Kidney (tissue), 14 donors: ENCODE measurements around the gene ZNF148. TPM values are rescaled to one million over a fixed set of nuclear protein-coding genes. Genes with fewer than 3 reads are reported as not detected.

ENCODE experiments used
- DNase-seq, 5 donors: peaks; one replicate each; pipeline ENCODE4 v3.0.0-alpha.2; 2013 to 2020
- FAIRE-seq: peaks from 2 replicates; lab custom pipeline; 2012; peaks lifted over from hg19 to GRCh38; lab: Jason Lieb, UNC
- H3K27ac ChIP-seq, 2 donors: one replicate each; pipeline ENCODE4 v1.7.0; 2013; ENCODE audit warnings: low read depth in 2 of 2, low read length in 2 of 2, inconsistent platforms in 1 of 2
- H3K27me3 ChIP-seq: one replicate; pipeline ENCODE4 v1.7.1; 2013; ENCODE audit warnings: low read length, inconsistent platforms; ENCODE audit not compliant: control insufficient read depth, insufficient read depth
- H3K36me3 ChIP-seq, 3 donors: one replicate each; pipeline versions ENCODE4 v1.7.0 to v1.7.1; 2013; ENCODE audit warnings: low read length in 3 of 3, control low read depth in 1 of 3, inconsistent platforms in 1 of 3; ENCODE audit not compliant: insufficient read depth in 3 of 3, control insufficient read depth in 2 of 3
- H3K4me1 ChIP-seq, 3 donors: one replicate each; pipeline versions ENCODE4 v1.7.0 to v1.7.1; 2013; ENCODE audit warnings: low read length in 3 of 3, inconsistent platforms in 1 of 3, low read depth in 1 of 3; ENCODE audit not compliant: control insufficient read depth in 2 of 3, insufficient read depth in 2 of 3
- H3K4me3 ChIP-seq, 3 donors: one replicate each; pipeline versions ENCODE4 v1.7.0 to v1.8.1; 2013; ENCODE audit warnings: low read length in 3 of 3, control low read depth in 1 of 3, inconsistent platforms in 1 of 3
- H3K9ac ChIP-seq, 3 donors: one replicate each; pipeline versions ENCODE4 v1.7.0 to v1.7.1; 2013; ENCODE audit warnings: low read length in 3 of 3, control low read depth in 1 of 3, inconsistent platforms in 1 of 3
- H3K9me3 ChIP-seq, 3 donors: one replicate each; pipeline versions ENCODE4 v1.7.0 to v1.7.1; 2013; ENCODE audit warnings: low read length in 3 of 3, control low read depth in 1 of 3, inconsistent platforms in 1 of 3; ENCODE audit not compliant: control insufficient read depth in 2 of 3, insufficient read depth in 1 of 3
- intact Hi-C: fragments of 100-400 bp; cut with DNase I; formaldehyde crosslinking; loops from one replicate; pipeline ENCODE4 v1.11.1; 2022
- polyA plus RNA-seq: library from polyadenylated mRNA; stranded (reverse); fragments of 350-450 nt; fragmentation: Illumina TruSeq; extraction: RNeasy Lipid Tissue Mini Kit (QIAGEN cat#74804); gene quantifications from one replicate; pipeline ENCODE4 v1.2.3, GENCODE V29; 2014; ENCODE audit warnings: low read depth, low replicate concordance; ENCODE audit not compliant: insufficient read depth
- total RNA-seq: library from RNA; stranded (reverse); fragmentation: NEBNext Ultra II Directional; extraction: Animal tissue kit (Norgen Biotek cat#: 25700); gene quantifications from one replicate; pipeline ENCODE4 v1.2.1, GENCODE V29; 2021
- TF ChIP-seq, protein P1 (sequence below): IDR thresholded peaks from 3 replicates; pipeline ENCODE4 v1.5.1; 2012; ENCODE audit warnings: mild to moderate bottlenecking, moderate library complexity, borderline replicate concordance; ENCODE audit not compliant: insufficient read depth; ENCODE audit errors: extremely low read depth
- donor health status: control.
- donor health status: control.
- donor health status: control.
- donor health status: control.
- donor health status: control.
- donor health status: DM: yes; HTN: yes; CAD: no.
- donor health status: Normal renal cell carcinoma (clear cell type).

ZNF148 gene
- total and polyA plus RNA-seq, 2 donors from 2014 or later, result 5.4 to 74.4 TPM

DNA sequence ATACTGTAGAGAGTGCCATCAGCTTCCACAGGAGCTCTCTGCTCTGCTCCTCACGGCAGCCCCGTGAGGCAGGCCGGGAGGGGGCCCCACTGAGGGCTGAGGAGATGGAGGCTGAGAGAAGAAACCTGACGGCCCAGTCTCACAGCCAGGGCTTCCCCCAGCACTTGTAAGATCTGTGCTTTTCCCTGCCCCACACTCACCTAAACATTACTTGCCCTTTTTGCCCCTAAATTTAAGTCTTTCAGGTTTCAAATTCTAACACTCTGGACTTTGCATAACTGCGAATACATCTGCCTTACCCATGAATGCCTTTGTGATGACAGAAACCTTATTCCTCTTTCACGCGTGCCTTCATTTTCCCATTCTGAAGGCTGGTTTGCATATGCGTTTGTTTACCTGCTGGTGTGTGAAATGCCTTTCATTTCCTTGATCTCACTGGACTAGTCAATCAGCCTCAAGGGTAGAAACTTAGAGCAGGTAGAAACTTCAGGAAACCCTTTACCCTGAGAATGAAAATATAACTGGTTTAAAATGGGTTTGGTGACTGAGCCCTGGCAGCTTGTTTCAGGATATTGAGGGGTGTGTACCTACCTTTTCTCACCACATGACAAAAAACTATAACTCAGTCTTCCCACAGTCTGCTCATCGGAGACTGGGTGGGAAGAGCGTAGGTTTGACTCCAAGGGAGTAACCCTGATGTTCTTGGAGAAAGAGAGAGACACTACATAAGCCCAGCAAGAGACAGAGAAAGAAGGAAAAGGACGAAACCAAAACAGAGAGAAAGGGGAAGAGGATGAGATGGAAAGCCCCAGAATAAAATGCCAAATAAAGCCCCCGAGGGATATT lies 182.7 kb downstream of the ZNF148 start:
- Histone ChIP-seq H3K27ac (peak overlapping the region in 1 of 2 donors; percentile 32), H3K9me3 (no peaks in the 10 kb centered on the region), H3K4me3 (no peak overlapping the region), H3K4me1 (peaks cover 0 to 23% (median 7%) of the 10 kb centered on the region in 3 donors), H3K9ac (no peak overlapping the region), H3K27me3 (no peaks in the 10 kb centered on the region), H3K36me3 (no peaks in the 10 kb centered on the region)
- FAIRE-seq, result no peak
- TF ChIP-seq, protein P1, sequence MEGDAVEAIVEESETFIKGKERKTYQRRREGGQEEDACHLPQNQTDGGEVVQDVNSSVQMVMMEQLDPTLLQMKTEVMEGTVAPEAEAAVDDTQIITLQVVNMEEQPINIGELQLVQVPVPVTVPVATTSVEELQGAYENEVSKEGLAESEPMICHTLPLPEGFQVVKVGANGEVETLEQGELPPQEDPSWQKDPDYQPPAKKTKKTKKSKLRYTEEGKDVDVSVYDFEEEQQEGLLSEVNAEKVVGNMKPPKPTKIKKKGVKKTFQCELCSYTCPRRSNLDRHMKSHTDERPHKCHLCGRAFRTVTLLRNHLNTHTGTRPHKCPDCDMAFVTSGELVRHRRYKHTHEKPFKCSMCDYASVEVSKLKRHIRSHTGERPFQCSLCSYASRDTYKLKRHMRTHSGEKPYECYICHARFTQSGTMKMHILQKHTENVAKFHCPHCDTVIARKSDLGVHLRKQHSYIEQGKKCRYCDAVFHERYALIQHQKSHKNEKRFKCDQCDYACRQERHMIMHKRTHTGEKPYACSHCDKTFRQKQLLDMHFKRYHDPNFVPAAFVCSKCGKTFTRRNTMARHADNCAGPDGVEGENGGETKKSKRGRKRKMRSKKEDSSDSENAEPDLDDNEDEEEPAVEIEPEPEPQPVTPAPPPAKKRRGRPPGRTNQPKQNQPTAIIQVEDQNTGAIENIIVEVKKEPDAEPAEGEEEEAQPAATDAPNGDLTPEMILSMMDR, result no peak
- DNase-seq, result peak in 2 of 5 donors; percentile 32 to 49
- intact Hi-C loops, result no loop called here

DNA sequence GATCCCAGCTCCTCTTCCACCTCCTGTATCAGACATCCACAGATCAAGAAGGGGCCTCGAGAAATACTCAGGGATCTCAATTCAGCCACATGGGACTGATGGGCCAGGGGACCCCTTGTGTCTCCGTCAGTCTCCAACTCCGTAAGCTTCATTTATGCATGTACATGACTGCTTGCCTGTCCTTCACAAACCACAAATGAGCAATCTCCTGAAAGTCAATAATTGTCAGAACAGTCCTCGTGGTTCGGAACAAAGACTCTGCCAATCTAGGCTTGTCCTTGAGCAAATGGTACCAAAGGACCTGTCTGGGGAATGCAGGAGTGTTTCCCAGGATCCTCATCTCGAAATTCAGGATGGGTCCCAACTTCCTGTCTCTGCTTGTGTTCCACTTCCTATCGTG lies 183.4 kb downstream of the ZNF148 start:
- no peaks in the 10 kb centered on the region for H3K27me3 ChIP-seq
- peaks cover 0 to 23% (median 8%) of the 10 kb centered on the region in 3 donors for H3K4me1 ChIP-seq
- H3K9ac ChIP-seq, result no peak overlapping the region
- no peak for FAIRE-seq
- no peaks in the 10 kb centered on the region for H3K36me3 ChIP-seq
- TF ChIP-seq, protein P1, result no peak
- peak in 2 of 5 donors; percentile 36 to 43 for DNase-seq
- H3K27ac ChIP-seq, result no peak overlapping the region
- H3K4me3 ChIP-seq, result no peak overlapping the region
- intact Hi-C loops, result no loop called here
- H3K9me3 ChIP-seq, result no peaks in the 10 kb centered on the region

DNA sequence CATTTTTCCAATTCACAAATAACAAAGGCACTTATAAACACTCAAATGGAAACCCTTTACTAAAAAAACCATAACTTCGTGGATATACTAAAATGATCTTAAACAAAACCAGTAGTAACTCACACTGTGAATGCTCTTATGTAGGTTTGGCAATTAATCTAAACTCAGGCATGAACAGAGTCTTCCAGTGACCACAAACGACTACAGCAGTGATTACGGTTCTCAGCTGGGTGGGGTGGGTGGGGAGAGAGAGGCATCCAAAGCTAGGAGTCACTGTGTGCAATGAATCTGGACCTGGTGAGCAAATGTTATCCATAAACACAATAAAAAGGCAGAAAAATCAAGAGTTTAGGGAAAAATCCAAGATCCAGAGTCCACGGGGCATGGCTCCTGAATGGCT lies 183.9 kb downstream of the ZNF148 start:
- H3K27ac ChIP-seq, result no peak overlapping the region
- H3K4me1 ChIP-seq, result peaks cover 0 to 23% (median 10%) of the 10 kb centered on the region in 3 donors
- no peak for DNase-seq
- TF ChIP-seq, protein P1, result no peak
- FAIRE-seq, result no peak
- no peak overlapping the region for H3K4me3 ChIP-seq
- no peak overlapping the region for H3K9ac ChIP-seq
- no peaks in the 10 kb centered on the region for H3K9me3 ChIP-seq
- H3K36me3 ChIP-seq, result no peaks in the 10 kb centered on the region
- no peaks in the 10 kb centered on the region for H3K27me3 ChIP-seq
- intact Hi-C loops, result no loop called here
